ENCODE results near the gene LSM3. TPM values are rescaled to one million over a fixed set of nuclear protein-coding genes. Genes with fewer than 3 reads are reported as not detected.

LSM3 gene
- total and polyA plus RNA-seq, 7 donors: 8.0 to 20.4 (median 16.5) TPM

- intact Hi-C loops (cut with DNase I): loop anchor here (2.0 to 10.0 kb wide), 2 partner anchors 34 to 1480 kb away; partner anchors contain the start of genes LSM3, RAF1 and XPC
- Histone ChIP-seq H3K27ac (peak overlapping the region; percentile 81 to 92 (median 84)), H3K9me3 (no peaks in the 10 kb centered on the region), H3K4me3 (peak overlapping the region in 2 of 4 donors; percentile 20 to 24), H3K4me1 (peaks cover 0 to 54% (median 46%) of the 10 kb centered on the region in 4 donors), H3K36me3 (peaks cover 2 to 72% (median 14%) of the 10 kb centered on the region in 4 donors), H3K27me3 (no peaks in the 10 kb centered on the region)
- DNase-seq: no peak
- TF ChIP-seq CTCF (IDR thresholded peaks at IDR 0.05) (no peak), POLR2A (IDR thresholded peaks at IDR 0.05) (no peak), POLR2AphosphoS5 (IDR thresholded peaks at IDR 0.05) (no peak), EP300 (IDR thresholded peaks at IDR 0.05) (no peak)
- 93 to 95% methylated on average over 9 of the region's 9 CpGs for WGBS, 2 donors
Measured at GRCh38 chr3:14145236-14145635, 33.4 kb upstream of the LSM3 start.

GRCh38 chr3:14145670-14146380 lies 32.8 kb upstream of the LSM3 start:
- intact Hi-C loops (cut with DNase I): loop anchor here (2.0 to 10.0 kb wide), 2 partner anchors 33 to 1481 kb away; partner anchors contain the start of genes LSM3, RAF1 and XPC
- WGBS, 2 donors: 91 to 92% methylated on average over 10 of the region's 10 CpGs
- TF ChIP-seq POLR2AphosphoS5 (IDR thresholded peaks at IDR 0.05) (no peak), EP300 (IDR thresholded peaks at IDR 0.05) (no peak), CTCF (IDR thresholded peaks at IDR 0.05) (no peak), POLR2A (IDR thresholded peaks at IDR 0.05) (no peak)

GRCh38 chr3:14146381-14147065 lies 32.1 kb upstream of the LSM3 start:
- no peak for DNase-seq
- Histone ChIP-seq H3K9me3 (no peaks in the 10 kb centered on the region), H3K4me3 (no peak overlapping the region), H3K36me3 (peaks cover 2 to 70% (median 18%) of the 10 kb centered on the region in 4 donors), H3K4me1 (peaks cover 0 to 47% (median 41%) of the 10 kb centered on the region in 4 donors), H3K27me3 (no peaks in the 10 kb centered on the region), H3K27ac (peak overlapping the region; percentile 81 to 92 (median 84))
- WGBS, 2 donors: 92 to 93% methylated on average over 10 of the region's 10 CpGs
- intact Hi-C loops (cut with DNase I): loop anchor here (10.0 kb wide), 1 partner anchor 1482 kb away; the partner anchor contains the start of gene RAF1
- TF ChIP-seq EP300 (IDR thresholded peaks at IDR 0.05) (no peak), POLR2AphosphoS5 (IDR thresholded peaks at IDR 0.05) (no peak), CTCF (IDR thresholded peaks at IDR 0.05) (no peak)

More at GRCh38 chr3:14145670-14146380, 32.8 kb upstream of the LSM3 start:
- H3K27me3 ChIP-seq: no peaks in the 10 kb centered on the region
- peak overlapping the region; percentile 81 to 92 (median 84) for H3K27ac ChIP-seq
- H3K36me3 ChIP-seq: peaks cover 2 to 72% (median 15%) of the 10 kb centered on the region in 4 donors
- no peaks in the 10 kb centered on the region for H3K9me3 ChIP-seq
- peaks cover 0 to 51% (median 44%) of the 10 kb centered on the region in 4 donors for H3K4me1 ChIP-seq
- no peak overlapping the region for H3K4me3 ChIP-seq
- DNase-seq: no peak

- DNase-seq: no peak
Measured at GRCh38 chr3:14147066-14147435, 31.6 kb upstream of the LSM3 start.

More at GRCh38 chr3:14147066-14147435, 31.6 kb upstream of the LSM3 start:
- intact Hi-C loops (cut with DNase I): loop anchor here (10.0 kb wide), 1 partner anchor 1482 kb away; the partner anchor contains the start of gene RAF1
- Histone ChIP-seq H3K27me3 (no peaks in the 10 kb centered on the region), H3K9me3 (no peaks in the 10 kb centered on the region), H3K4me1 (peaks cover 0 to 47% (median 40%) of the 10 kb centered on the region in 4 donors), H3K27ac (peak overlapping the region in 3 of 4 donors; percentile 81 to 92 (median 87)), H3K4me3 (no peak overlapping the region), H3K36me3 (peaks cover 2 to 70% (median 15%) of the 10 kb centered on the region in 4 donors)
- TF ChIP-seq POLR2AphosphoS5 (IDR thresholded peaks at IDR 0.05) (no peak), CTCF (IDR thresholded peaks at IDR 0.05) (no peak), POLR2A (IDR thresholded peaks at IDR 0.05) (no peak), EP300 (IDR thresholded peaks at IDR 0.05) (no peak)
- 83 to 89% methylated on average over 5 of the region's 5 CpGs for WGBS, 2 donors

Measured in sigmoid colon (tissue), 7 donors.